NCI-H748 treated with DMSO at 0.1 percent for 48 hours (cell line): Measurements from ENCODE around the gene MYO15B.
"Not testable (repeated sequence)": the region's sequence is repeated elsewhere in the genome, so short reads cannot be mapped to it uniquely, and the experiment has no call there.

Source experiments
- DNase-seq: peaks from one replicate; lab custom pipeline; 2025; lab: John Stamatoyannopoulos, UW

MYO15B gene

GRCh38 chr17:75575728-75576127, 11.9 kb upstream of the MYO15B start:
- DNase-seq, result no peak

DNA sequence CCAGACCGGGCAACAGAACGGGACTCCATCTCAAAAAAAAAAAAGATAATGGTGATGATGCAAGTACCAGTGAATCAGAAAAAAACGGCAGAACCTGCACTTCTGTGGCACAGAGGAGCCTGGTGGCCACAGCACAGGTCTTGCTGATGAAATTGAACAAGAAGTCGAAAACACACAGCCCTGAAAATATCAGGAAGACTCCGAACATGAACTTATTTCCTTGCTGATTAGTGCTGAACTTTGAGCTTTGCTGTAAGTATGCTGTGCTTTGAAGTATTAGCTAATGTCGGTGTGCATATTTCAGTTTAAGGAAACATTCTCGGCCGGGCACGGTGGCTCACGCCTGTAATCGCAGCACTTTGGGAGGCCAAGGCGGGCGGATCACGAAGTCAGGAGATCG, 10.9 kb upstream of the MYO15B start:
- DNase-seq, result no peak

- DNase-seq, result not testable (repeated sequence)
Measured at GRCh38 chr17:75581121-75581725, 6.4 kb upstream of the MYO15B start.

DNA sequence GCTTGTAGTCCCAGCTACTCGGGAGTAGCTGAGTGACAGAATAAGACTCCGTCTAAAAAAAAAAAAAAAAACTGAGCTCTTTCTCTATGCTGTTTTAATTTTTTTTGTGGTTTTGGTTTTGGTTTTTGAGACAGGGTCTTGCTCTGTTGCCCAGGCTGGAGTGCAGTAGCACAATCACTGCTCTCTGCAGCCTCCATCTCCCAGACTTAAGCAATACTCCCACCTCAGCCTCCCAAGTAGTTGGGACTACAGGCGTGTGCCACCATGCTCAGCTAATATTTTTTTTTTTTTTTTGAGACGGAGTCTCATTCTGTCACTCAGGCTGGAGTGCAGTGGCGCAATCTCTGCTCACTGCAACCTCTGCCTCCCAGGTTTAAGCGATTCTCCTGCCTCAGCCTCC, 4.4 kb upstream of the MYO15B start:
- not testable (repeated sequence) for DNase-seq

GRCh38 chr17:75584849-75585175, 2.8 kb upstream of the MYO15B start:
- DNase-seq, result no peak

- DNase-seq, result no peak
Measured at GRCh38 chr17:75588596-75589011, 1.0 kb downstream of the MYO15B start.

DNA sequence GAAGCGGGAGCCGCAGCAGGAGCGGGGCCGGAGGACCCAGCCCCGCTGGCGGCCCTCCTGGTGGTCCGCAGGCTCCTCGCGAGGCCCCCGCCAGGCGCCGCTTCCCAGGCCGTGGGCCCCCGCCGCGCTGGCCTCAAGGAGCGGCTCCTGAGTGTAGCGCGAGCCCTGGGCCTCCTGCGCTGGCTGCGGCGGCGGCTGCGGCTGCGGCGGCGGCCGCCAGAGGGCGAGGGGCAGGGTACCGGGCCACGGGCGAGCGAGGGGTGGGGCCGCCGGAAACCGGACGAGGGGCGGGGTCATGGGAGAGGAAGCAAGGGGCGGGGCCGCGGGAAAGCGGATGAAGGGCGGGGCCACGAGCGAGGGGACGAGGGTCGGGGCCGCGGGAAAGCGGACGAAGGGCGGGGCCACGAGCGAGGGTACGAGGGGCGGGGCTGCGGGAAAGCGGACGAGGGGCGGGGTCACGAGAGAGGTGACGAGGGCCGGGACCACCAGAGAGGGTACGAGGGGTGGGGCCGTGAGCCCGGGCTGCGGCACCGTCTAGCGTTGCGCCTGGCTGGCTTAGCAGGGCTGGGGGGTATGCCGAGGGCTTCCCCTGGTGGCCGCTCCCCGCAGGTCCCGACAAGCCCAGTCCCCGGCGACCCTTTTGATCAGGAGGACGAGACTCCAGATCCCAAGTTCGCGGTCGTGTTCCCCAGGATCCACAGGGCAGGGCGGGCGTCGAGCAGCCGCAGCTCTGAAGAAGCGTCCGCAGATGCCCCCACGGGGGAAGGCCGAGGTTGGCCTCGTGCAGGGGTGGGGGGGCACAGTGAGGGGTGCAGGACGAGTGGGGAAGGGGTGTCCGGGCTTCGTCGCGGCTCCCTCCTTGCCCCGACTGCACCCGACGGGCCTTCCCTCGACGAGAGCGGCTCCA, 1.7 kb downstream of the MYO15B start:
- DNase-seq, result peak; percentile 74

DNA sequence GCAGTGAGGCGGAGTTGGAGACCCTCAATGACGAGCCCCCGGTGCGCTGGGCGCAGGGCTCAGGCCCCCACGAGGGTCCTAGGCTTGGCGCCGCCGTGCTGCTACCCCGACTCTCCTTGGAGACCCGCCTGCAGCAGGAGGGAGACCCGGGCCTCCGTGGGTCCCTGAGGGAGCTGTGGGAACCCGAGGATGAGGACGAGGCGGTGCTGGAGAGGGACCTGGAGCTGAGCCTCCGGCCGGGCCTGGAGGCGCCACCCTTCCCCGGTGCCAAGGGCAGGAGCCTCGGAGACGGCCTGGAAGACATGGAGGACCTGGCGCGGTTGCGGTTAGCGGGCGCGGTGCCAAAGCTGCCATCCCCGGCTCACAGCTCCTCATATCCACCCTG, 2.3 kb downstream of the MYO15B start:
- DNase-seq, result no peak

- DNase-seq, result peak; percentile 3
Measured at GRCh38 chr17:75590314-75590761, 2.7 kb downstream of the MYO15B start.

- DNase-seq, result no peak
Measured at GRCh38 chr17:75590849-75591721, 3.5 kb downstream of the MYO15B start.

DNA sequence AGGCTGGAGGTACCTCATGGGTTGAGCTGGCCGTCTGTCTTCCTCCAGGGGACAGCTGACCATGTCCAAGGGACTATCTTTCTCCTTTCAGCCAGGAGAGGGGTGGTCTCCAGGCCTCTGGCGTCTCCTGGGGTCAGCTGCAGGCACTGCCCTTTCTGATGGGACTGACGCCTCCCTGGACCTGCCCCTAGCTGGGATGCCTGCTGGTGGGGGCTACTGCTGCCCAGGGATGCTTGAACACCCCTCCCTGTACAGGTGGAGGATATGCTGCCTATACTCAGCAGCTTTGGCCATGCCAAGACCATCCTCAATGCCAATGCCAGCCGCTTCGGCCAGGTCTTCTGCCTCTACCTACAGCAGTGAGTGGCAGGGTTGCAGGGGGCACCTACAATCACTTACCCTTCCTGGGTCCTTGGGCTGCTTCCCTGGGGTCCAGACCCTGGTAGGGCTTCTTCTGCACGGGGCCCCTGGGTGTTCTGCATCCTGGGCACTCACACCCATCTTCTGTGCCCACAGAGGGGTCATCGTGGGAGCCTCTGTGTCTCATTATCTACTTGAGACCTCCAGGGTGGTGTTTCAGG, 4.2 kb downstream of the MYO15B start:
- DNase-seq, result no peak

DNA sequence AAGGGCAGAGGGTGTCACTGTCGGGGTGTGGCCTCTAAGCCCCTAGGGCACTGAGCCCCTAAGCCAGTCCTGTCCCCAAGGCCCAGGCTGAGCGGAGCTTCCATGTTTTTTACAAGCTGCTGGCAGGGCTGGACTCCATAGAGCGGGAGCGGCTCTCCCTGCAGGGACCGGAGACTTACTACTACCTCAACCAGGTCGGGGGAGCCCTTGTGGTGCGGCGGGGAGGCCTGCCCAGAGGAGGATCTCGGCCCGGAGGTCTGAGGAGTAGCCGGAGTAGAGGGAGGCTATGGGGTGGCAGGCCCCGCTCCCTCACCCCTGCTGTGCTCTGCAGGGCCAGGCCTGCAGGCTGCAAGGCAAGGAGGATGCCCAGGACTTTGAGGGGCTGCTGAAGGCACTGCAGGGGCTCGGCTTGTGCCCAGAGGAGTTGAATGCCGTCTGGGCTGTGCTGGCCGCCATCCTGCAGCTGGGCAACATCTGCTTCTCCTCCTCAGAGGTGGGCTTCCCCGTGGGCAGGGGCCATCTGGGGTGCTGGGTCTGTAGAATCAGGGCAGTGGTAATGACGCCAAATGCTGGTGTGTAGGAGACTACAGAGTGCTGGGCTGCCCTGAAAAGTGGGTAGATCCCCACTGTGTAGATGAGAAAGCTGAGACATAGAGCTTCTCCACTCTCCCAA, 4.9 kb downstream of the MYO15B start:
- DNase-seq, result no peak

GRCh38 chr17:75593430-75593829, 5.8 kb downstream of the MYO15B start:
- not testable (repeated sequence) for DNase-seq

- DNase-seq, result no peak
Measured at GRCh38 chr17:75594499-75595283, 7.1 kb downstream of the MYO15B start.

DNA sequence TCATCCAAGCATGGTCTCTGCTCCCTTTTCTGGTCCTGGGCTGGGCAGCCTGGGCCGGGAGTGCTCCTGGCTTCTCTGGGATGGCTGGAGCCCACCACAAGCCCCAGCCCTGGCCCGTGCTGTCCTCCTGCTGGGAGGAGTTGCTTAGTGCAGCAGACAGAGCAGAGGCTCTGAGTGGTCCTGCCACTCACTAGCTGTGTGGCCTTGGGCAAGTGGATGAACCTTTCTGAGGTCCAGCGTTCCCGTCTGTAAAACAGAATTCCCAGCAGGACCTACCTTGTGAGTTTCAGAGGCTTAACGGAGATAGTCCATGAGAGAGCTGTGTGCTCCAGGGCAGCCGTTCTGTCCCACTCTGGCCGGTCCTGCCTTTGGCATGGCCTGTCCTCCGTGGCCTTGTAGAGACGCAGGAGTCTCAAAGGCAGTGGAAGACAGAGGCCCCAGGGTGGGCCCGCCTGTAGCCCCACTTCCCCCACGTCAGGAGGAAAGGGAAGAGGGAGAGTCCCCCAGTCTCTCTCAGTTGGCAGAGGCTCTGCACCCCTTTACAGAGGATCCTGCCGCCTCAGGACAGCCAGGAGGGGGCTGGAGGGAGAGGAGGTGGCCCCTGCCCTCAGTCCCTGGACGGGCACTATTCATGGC, 7.8 kb downstream of the MYO15B start:
- no peak for DNase-seq

- DNase-seq, result no peak
Measured at GRCh38 chr17:75595920-75596313, 8.3 kb downstream of the MYO15B start.

GRCh38 chr17:75596320-75597087, 8.9 kb downstream of the MYO15B start:
- DNase-seq, result no peak

GRCh38 chr17:75601057-75601987, 13.7 kb downstream of the MYO15B start:
- peak; percentile 67 for DNase-seq
